ENCODE results near the gene UHRF1.

DNA sequence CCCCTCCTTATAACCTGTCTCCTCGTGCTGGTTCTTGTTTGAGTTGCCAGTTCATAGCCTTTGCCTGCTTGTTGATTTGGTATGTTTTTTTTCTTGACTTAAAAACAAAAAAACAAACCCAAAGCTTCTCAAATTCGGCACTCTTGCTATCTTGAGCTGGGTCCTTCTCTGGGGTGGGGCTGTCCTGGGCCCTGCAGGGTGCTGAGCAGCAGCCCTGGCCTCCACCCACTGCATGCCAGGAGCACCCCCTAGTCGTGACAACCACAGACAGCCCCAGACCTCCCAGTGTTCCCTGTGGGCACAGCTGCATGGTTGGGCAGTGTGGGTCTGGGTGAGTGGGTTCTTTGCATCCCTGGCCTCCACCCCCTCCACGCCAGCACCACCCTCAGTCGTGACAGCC is 87.4 kb downstream of the UHRF1 start:
- TF ChIP-seq, protein P1, sequence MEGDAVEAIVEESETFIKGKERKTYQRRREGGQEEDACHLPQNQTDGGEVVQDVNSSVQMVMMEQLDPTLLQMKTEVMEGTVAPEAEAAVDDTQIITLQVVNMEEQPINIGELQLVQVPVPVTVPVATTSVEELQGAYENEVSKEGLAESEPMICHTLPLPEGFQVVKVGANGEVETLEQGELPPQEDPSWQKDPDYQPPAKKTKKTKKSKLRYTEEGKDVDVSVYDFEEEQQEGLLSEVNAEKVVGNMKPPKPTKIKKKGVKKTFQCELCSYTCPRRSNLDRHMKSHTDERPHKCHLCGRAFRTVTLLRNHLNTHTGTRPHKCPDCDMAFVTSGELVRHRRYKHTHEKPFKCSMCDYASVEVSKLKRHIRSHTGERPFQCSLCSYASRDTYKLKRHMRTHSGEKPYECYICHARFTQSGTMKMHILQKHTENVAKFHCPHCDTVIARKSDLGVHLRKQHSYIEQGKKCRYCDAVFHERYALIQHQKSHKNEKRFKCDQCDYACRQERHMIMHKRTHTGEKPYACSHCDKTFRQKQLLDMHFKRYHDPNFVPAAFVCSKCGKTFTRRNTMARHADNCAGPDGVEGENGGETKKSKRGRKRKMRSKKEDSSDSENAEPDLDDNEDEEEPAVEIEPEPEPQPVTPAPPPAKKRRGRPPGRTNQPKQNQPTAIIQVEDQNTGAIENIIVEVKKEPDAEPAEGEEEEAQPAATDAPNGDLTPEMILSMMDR (IDR thresholded peaks at IDR 0.05): no peak
- TF ChIP-seq POLR2A (IDR thresholded peaks at IDR 0.05): no peak
